SK-N-SH treated with all-trans-retinoic acid at 6 μM for 48 hours (cell line): ENCODE results near the gene LCN9.

Source experiments
- ATAC-seq: fragments of 200-7000 bp; cut with Tn5 transposase; 3 replicates; pipeline ENCODE4 v1.9.1; 2020; ENCODE audit warnings: mild to moderate bottlenecking, moderate library complexity
- ARNTL ChIP-seq: fragments of 450-650 bp; formaldehyde crosslinking; IDR thresholded peaks from 2 replicates; pipeline ENCODE4 v1.5.0; 2020; ENCODE audit warnings: low read depth, mild to moderate bottlenecking, moderate library complexity, borderline replicate concordance
- BACH2 ChIP-seq: fragments of 250-450 bp; sonication (Bioruptor Pico); IDR thresholded peaks from 2 replicates; pipeline ENCODE4 v1.9.0; 2021; ENCODE audit warnings: mild to moderate bottlenecking, borderline replicate concordance
- CREB5 ChIP-seq: fragments of 250-450 bp; sonication (Bioruptor Pico); IDR thresholded peaks from 2 replicates; pipeline ENCODE4 v1.5.1; 2020; ENCODE audit warnings: low read depth, mild to moderate bottlenecking, moderate library complexity
- CSRNP3 ChIP-seq: fragments of 250-450 bp; sonication (Bioruptor Pico); IDR thresholded peaks from 2 replicates; pipeline ENCODE4 v1.5.1; 2021; ENCODE audit warnings: mild to moderate bottlenecking, moderate library complexity
- ESRRG ChIP-seq: fragments of 250-450 bp; sonication (Bioruptor Pico); IDR thresholded peaks from 2 replicates; pipeline ENCODE4 v1.6.1; 2021; ENCODE audit warnings: mild to moderate bottlenecking
- GLIS3 ChIP-seq: fragments of 250-450 bp; sonication (Bioruptor Pico); IDR thresholded peaks from 2 replicates; pipeline ENCODE4 v1.5.0; 2020; ENCODE audit warnings: mild to moderate bottlenecking, moderate library complexity
- ISL1 ChIP-seq: fragments of 250-450 bp; sonication (Bioruptor Pico); IDR thresholded peaks from 2 replicates; pipeline ENCODE4 v2.1.2; 2022; ENCODE audit warnings: mild to moderate bottlenecking, moderate library complexity
- OSR1 ChIP-seq: fragments of 250-450 bp; sonication (Bioruptor Pico); IDR thresholded peaks from 2 replicates; pipeline ENCODE4 v1.8.0; 2022; ENCODE audit warnings: moderate library complexity, mild to moderate bottlenecking, inconsistent platforms
- PATZ1 ChIP-seq: fragments of 250-450 bp; sonication (Bioruptor Pico); IDR thresholded peaks from 2 replicates; pipeline ENCODE4 v1.8.0; 2020; ENCODE audit warnings: mild to moderate bottlenecking, moderate library complexity, borderline replicate concordance
- POU6F1 ChIP-seq: fragments of 250-450 bp; sonication (Bioruptor Pico); IDR thresholded peaks from 2 replicates; pipeline ENCODE4 v1.8.0; 2021; ENCODE audit warnings: low read depth, mild to moderate bottlenecking, moderate library complexity, borderline replicate concordance
- PPARA ChIP-seq: fragments of 250-450 bp; sonication (Bioruptor Pico); IDR thresholded peaks from 2 replicates; pipeline ENCODE4 v1.5.0; 2020; ENCODE audit warnings: mild to moderate bottlenecking, borderline replicate concordance
- RARB ChIP-seq: fragments of 250-450 bp; sonication (Bioruptor Pico); IDR thresholded peaks from 2 replicates; pipeline ENCODE4 v1.8.0; 2021; ENCODE audit warnings: mild to moderate bottlenecking, moderate library complexity
- SNAI2 ChIP-seq: fragments of 250-450 bp; sonication (Bioruptor Pico); IDR thresholded peaks from 2 replicates; pipeline ENCODE4 v1.5.0; 2020; ENCODE audit warnings: mild to moderate bottlenecking, moderate library complexity
- TCF4 ChIP-seq: fragments of 250-450 bp; sonication (Bioruptor Pico); IDR thresholded peaks from 2 replicates; pipeline ENCODE4 v1.8.0; 2021; ENCODE audit warnings: mild to moderate bottlenecking, moderate library complexity, borderline replicate concordance
- TOX ChIP-seq: fragments of 250-450 bp; sonication (Bioruptor Pico); IDR thresholded peaks from 2 replicates; pipeline ENCODE4 v1.8.0; 2021; ENCODE audit warnings: mild to moderate bottlenecking, moderate library complexity, borderline replicate concordance
- TSHZ2 ChIP-seq: fragments of 250-450 bp; sonication (Bioruptor Pico); IDR thresholded peaks from 2 replicates; pipeline ENCODE4 v1.5.0; 2020; ENCODE audit warnings: mild to moderate bottlenecking, moderate library complexity
- ZC3H10 ChIP-seq: fragments of 250-450 bp; sonication (Bioruptor Pico); IDR thresholded peaks from 2 replicates; pipeline ENCODE4 v1.5.1; 2021; ENCODE audit warnings: mild to moderate bottlenecking, moderate library complexity
- ZFP3 ChIP-seq: fragments of 250-450 bp; sonication (Bioruptor Pico); IDR thresholded peaks from 2 replicates; pipeline ENCODE4 v1.5.0; 2020; ENCODE audit warnings: mild to moderate bottlenecking, moderate library complexity
- ZNF70 ChIP-seq: fragments of 450-650 bp; formaldehyde crosslinking; IDR thresholded peaks from 2 replicates; pipeline ENCODE4 v1.5.0; 2020; ENCODE audit warnings: mild to moderate bottlenecking, moderate library complexity
- ZNF8 ChIP-seq: fragments of 450-650 bp; formaldehyde crosslinking; IDR thresholded peaks from 2 replicates; pipeline ENCODE4 v1.5.0; 2020; ENCODE audit warnings: mild to moderate bottlenecking, moderate library complexity

Gene LCN9

GRCh38 chr9:135674977-135675376 is 11.9 kb downstream of the LCN9 start:
- TF ChIP-seq CSRNP3 (CRISPR knock-in tag) (no peak), ARNTL (CRISPR knock-in tag) (no peak), ESRRG (CRISPR knock-in tag) (no peak), SNAI2 (CRISPR knock-in tag) (no peak), POU6F1 (CRISPR knock-in tag) (no peak), TSHZ2 (no peak), ZNF8 (CRISPR knock-in tag) (no peak), GLIS3 (CRISPR knock-in tag) (no peak), BACH2 (CRISPR knock-in tag) (no peak), OSR1 (CRISPR knock-in tag) (no peak), CREB5 (CRISPR knock-in tag) (no peak), PPARA (CRISPR knock-in tag) (no peak), ISL1 (CRISPR knock-in tag) (no peak), PATZ1 (CRISPR knock-in tag) (no peak), ZC3H10 (CRISPR knock-in tag) (no peak), ZNF70 (no peak), TOX (CRISPR knock-in tag) (no peak), TCF4 (CRISPR knock-in tag) (no peak), RARB (no peak)
- no peak for ATAC-seq

- ATAC-seq = no peak
- no peak for TF ChIP-seq TOX (CRISPR knock-in tag)
- TF ChIP-seq SNAI2 (CRISPR knock-in tag) = no peak
- no peak for TF ChIP-seq POU6F1 (CRISPR knock-in tag)
- no peak for TF ChIP-seq ZNF8 (CRISPR knock-in tag)
- no peak for TF ChIP-seq OSR1 (CRISPR knock-in tag)
- no peak for TF ChIP-seq PPARA (CRISPR knock-in tag)
- TF ChIP-seq RARB = no peak
- no peak for TF ChIP-seq TSHZ2
- no peak for TF ChIP-seq ZNF70
- no peak for TF ChIP-seq ZFP3 (CRISPR knock-in tag)
- no peak for TF ChIP-seq ARNTL (CRISPR knock-in tag)
Measured at GRCh38 chr9:135676891-135677290, 13.8 kb downstream of the LCN9 start.
